Endothelial cell of umbilical vein (primary cell): Measurements from ENCODE around the gene SLC22A23. TPM values are rescaled to one million over a fixed set of nuclear protein-coding genes. Genes with fewer than 3 reads are reported as not detected.
A peak's percentile ranks its signal among the peaks of the same experiment; 100 is the strongest.

Source experiments
- BruUV-seq: library from RNA; stranded (reverse); fragments of 400-500 nt; replicated peaks from 2 replicates; lab custom pipeline; 2021; lab: Mats Ljungman, UMichigan
- CTCF ChIA-PET: fragments of 300-600, 350-600 bp; sonication (Branson Sonifier 250); formaldehyde crosslinking; loops from one replicate; lab custom pipeline; 2021; ENCODE audit warnings: antibody characterized with exemption, inconsistent platforms; lab: Charles Lee
- POLR2A ChIA-PET: fragments of 300-600, 350-600 bp; sonication (Branson Sonifier 250); formaldehyde crosslinking; loops from one replicate; lab custom pipeline; 2021; ENCODE audit warnings: antibody characterized with exemption, inconsistent platforms; lab: Charles Lee
- DNase-seq: peaks from one replicate; pipeline ENCODE4 v3.0.0-alpha.2; 2011; ENCODE audit warnings: low read depth, low spot score
- FAIRE-seq: peaks from 2 replicates; lab custom pipeline; 2011; peaks lifted over from hg19 to GRCh38; lab: Jason Lieb, UNC
- H2AFZ ChIP-seq: 2 replicates; pipeline ENCODE4 v1.6.0; 2012; ENCODE audit warnings: low read depth, low read length, control low read depth, inconsistent platforms
- H3K27ac ChIP-seq: 2 replicates; pipeline ENCODE4 v1.5.1; 2011; ENCODE audit warnings: low read depth, mild to moderate bottlenecking, control low read depth, low read length, moderate library complexity; ENCODE audit not compliant: insufficient read depth
- H3K27me3 ChIP-seq, 2 experiments: 2 replicates each; pipeline versions ENCODE4 v1.6.0 to v1.6.1; 2011; ENCODE audit warnings: low read length in 2 of 2, mixed read lengths in 1 of 2; ENCODE audit not compliant: control insufficient read depth in 2 of 2, insufficient read depth in 2 of 2
- H3K36me3 ChIP-seq, 2 experiments: 2 replicates in 1 of 2; 3 replicates in 1 of 2; pipeline ENCODE4 v1.5.1; 2011; ENCODE audit warnings: low read length in 2 of 2, mild to moderate bottlenecking in 1 of 2, moderate library complexity in 1 of 2; ENCODE audit not compliant: control insufficient read depth in 2 of 2, insufficient read depth in 2 of 2; ENCODE audit errors: extremely low read depth in 1 of 2
- H3K4me1 ChIP-seq: 3 replicates; pipeline ENCODE4 v1.5.1; 2011; ENCODE audit warnings: mild to moderate bottlenecking, low read length; ENCODE audit not compliant: control insufficient read depth, insufficient read depth; ENCODE audit errors: extremely low read depth
- H3K4me2 ChIP-seq: 2 replicates; pipeline ENCODE4 v1.6.1; 2011; ENCODE audit warnings: low read length, control low read depth, mixed read lengths; ENCODE audit not compliant: insufficient read depth
- H3K4me3 ChIP-seq, 3 experiments: fragments of 200-600 bp in 1 of 3; sonication (generic), shearing (Covaris generic) in 1 of 3; replicated peaks in 1 of 3; 2 replicates each; pipeline ENCODE4 v1.5.1; 2011 to 2016; ENCODE audit warnings: control low read depth in 3 of 3, low read length in 3 of 3, mild to moderate bottlenecking in 2 of 3, inconsistent platforms in 1 of 3, low read depth in 1 of 3, moderate library complexity in 1 of 3; ENCODE audit not compliant: insufficient read depth in 1 of 3
- H3K79me2 ChIP-seq: 2 replicates; pipeline ENCODE4 v1.6.0; 2012; ENCODE audit warnings: low read length, inconsistent platforms; ENCODE audit not compliant: control insufficient read depth, insufficient read depth
- H3K9ac ChIP-seq: replicated peaks from 2 replicates; pipeline ENCODE3; 2011; ENCODE audit warnings: low read length, control low read depth; ENCODE audit not compliant: insufficient read depth; ENCODE audit errors: extremely low read depth
- H3K9me1 ChIP-seq: replicated peaks from 3 replicates; pipeline ENCODE4 v1.6.0; 2011; ENCODE audit warnings: mild to moderate bottlenecking, low read length; ENCODE audit not compliant: control insufficient read depth, insufficient read depth; ENCODE audit errors: extremely low read depth
- H3K9me3 ChIP-seq: replicated peaks from 2 replicates; pipeline ENCODE4 v1.5.1; 2012; ENCODE audit warnings: low read length, inconsistent platforms; ENCODE audit not compliant: control insufficient read depth, insufficient read depth
- H4K20me1 ChIP-seq: replicated peaks from 2 replicates; pipeline ENCODE3; 2011; ENCODE audit warnings: mild to moderate bottlenecking, low read length; ENCODE audit not compliant: control insufficient read depth, insufficient read depth; ENCODE audit errors: extremely low read depth
- CTCF ChIP-seq, 2 donors: IDR thresholded peaks; 1 replicate in 1 of 2; 2 replicates in 1 of 2; pipeline ENCODE4 v1.5.1; 2011; ENCODE audit warnings: low read length in 2 of 2, mild to moderate bottlenecking in 2 of 2, moderate library complexity in 2 of 2, control low read depth in 1 of 2, inconsistent platforms in 1 of 2, low read depth in 1 of 2; ENCODE audit not compliant: insufficient read depth in 1 of 2; ENCODE audit errors: extremely low read depth in 1 of 2
- EZH2 ChIP-seq: IDR thresholded peaks from 2 replicates; pipeline ENCODE4 v1.6.1; 2012; ENCODE audit warnings: borderline replicate concordance, low read depth, mild to moderate bottlenecking, moderate library complexity, low read length, inconsistent platforms; ENCODE audit not compliant: severe bottlenecking
- FOS ChIP-seq: IDR thresholded peaks from 2 replicates; pipeline ENCODE4 v1.6.1; 2011; ENCODE audit warnings: mild to moderate bottlenecking, low read length, moderate library complexity, borderline replicate concordance; ENCODE audit not compliant: insufficient read depth
- GATA2 ChIP-seq: IDR thresholded peaks from 2 replicates; pipeline ENCODE4 v1.7.0; 2011; ENCODE audit warnings: low read depth, mild to moderate bottlenecking, moderate library complexity, mixed read lengths, low read length; ENCODE audit not compliant: insufficient read length, insufficient read depth
- JUN ChIP-seq: IDR thresholded peaks from 2 replicates; pipeline ENCODE4 v1.6.1; 2011; ENCODE audit warnings: borderline replicate concordance, low read depth; ENCODE audit not compliant: insufficient read length, insufficient read depth
- MAX ChIP-seq: IDR thresholded peaks from 2 replicates; pipeline ENCODE4 v1.6.1; 2011; ENCODE audit not compliant: insufficient read depth, insufficient read length
- MYC ChIP-seq: IDR thresholded peaks from one replicate; pipeline ENCODE4 v1.6.1; 2011; ENCODE audit warnings: mild to moderate bottlenecking, low read depth, low read length
- POLR2A ChIP-seq: IDR thresholded peaks from 2 replicates; pipeline ENCODE4 v1.6.1; 2012; ENCODE audit warnings: low read depth, mild to moderate bottlenecking, control low read depth, low read length
- POLR2AphosphoS5 ChIP-seq: IDR thresholded peaks from 2 replicates; pipeline ENCODE4 v1.6.1; 2012; ENCODE audit warnings: low read depth, mild to moderate bottlenecking, control low read depth, low read length, moderate library complexity; ENCODE audit not compliant: insufficient read depth
- dilution Hi-C: fragments of 300-500 bp; cut with MboI; formaldehyde crosslinking; loops from one replicate; pipeline ENCODE4 v1.15.0; 2019; ENCODE audit warnings: low sequenced_read_pairs; ENCODE audit not compliant: extremely low pct_ligation_motif_present
- intact Hi-C: fragments of 100-400 bp; cut with micrococcal nuclease; formaldehyde crosslinking; loops from one replicate; pipeline ENCODE4 v1.10.0; 2022
- polyA plus RNA-seq, 4 experiments: library from polyadenylated mRNA; depleted of rRNA in 3 of 4; stranded (reverse) in 3 of 4; unstranded in 1 of 4; fragments of >200 nt; gene quantifications; 2 replicates each; pipeline versions ENCODE4 v1.2.1 to v1.2.3, GENCODE V29; 2011 to 2012; ENCODE audit warnings: missing spikeins in 1 of 4
- total RNA-seq: library from RNA; stranded (reverse); gene quantifications from 2 replicates; pipeline ENCODE4 v1.2.3, GENCODE V29; 2021

The SLC22A23 gene
- total and polyA plus RNA-seq, 2 donors (not counting 3 experiments of a cell fraction or from before 2014, with no cell fraction given): 4.2 to 14.3 TPM

- H3K9me3 ChIP-seq: no peaks in the 10 kb centered on the region
- intact Hi-C loops: no loop called here
- H3K27me3 ChIP-seq: peaks cover 64 to 83% of the 10 kb centered on the region in 2 experiments
- ChIA-PET CTCF (interaction anchor here (1.4 kb wide), 1 partner anchor 18 kb away, joined by 6 read pairs; no protein-coding TSS in a partner anchor), POLR2A (no interaction called here)
- H2AFZ ChIP-seq: no peak overlapping the region
- DNase-seq: no peak
- no TSS peak for BruUV-seq
- TF ChIP-seq MYC (no peak), GATA2 (no peak), FOS (no peak), POLR2A (no peak), POLR2AphosphoS5 (no peak)
- H3K36me3 ChIP-seq: no peaks in the 10 kb centered on the region
- no peak overlapping the region for H3K4me3 ChIP-seq
- H3K4me1 ChIP-seq: peaks cover 17% of the 10 kb centered on the region
- H3K4me2 ChIP-seq: no peak overlapping the region
- H4K20me1 ChIP-seq: no peaks in the 10 kb centered on the region
- H3K9ac ChIP-seq: no peak overlapping the region
- dilution Hi-C loops: no loop called here
- H3K9me1 ChIP-seq: no peaks in the 10 kb centered on the region
- H3K27ac ChIP-seq: no peak overlapping the region
- H3K79me2 ChIP-seq: no peaks in the 10 kb centered on the region
- no peak for FAIRE-seq
These were observed 223.5 kb downstream of the SLC22A23 start for GRCh38 chr6:3233321-3233720.

- H3K4me1 ChIP-seq: peaks cover 18% of the 10 kb centered on the region
- no peaks in the 10 kb centered on the region for H4K20me1 ChIP-seq
- peak overlapping the region; percentile 86 for H2AFZ ChIP-seq
- peaks cover 65 to 83% of the 10 kb centered on the region in 2 experiments for H3K27me3 ChIP-seq
- dilution Hi-C loops (no loop called here), intact Hi-C loops (no loop called here)
- peak overlapping the region in 1 of 3 experiments; percentile 64 for H3K4me3 ChIP-seq
- ChIA-PET CTCF (interaction anchor here (1.6 to 2.1 kb wide), 3 partner anchors 7 to 75 kb away, joined by 7 to 13 read pairs (median 7); partner anchors contain the start of gene TUBB2A), POLR2A (no interaction called here)
- TF ChIP-seq JUN (no peak), MYC (no peak), POLR2AphosphoS5 (no peak), EZH2 (no peak), FOS (no peak), CTCF (IDR thresholded peaks at IDR 0.05; ENCODE audit: extremely low read depth in 1 of 2, insufficient read depth in 1 of 2, low read depth in 1 of 2, low read length in 2 of 2) (no peak), POLR2A (no peak), MAX (no peak), GATA2 (no peak)
- no TSS peak for BruUV-seq
- H3K4me2 ChIP-seq: peak overlapping the region; percentile 84
- DNase-seq (no peak), FAIRE-seq (no peak)
- H3K9me3 ChIP-seq: no peaks in the 10 kb centered on the region
- no peaks in the 10 kb centered on the region for H3K9me1 ChIP-seq
- no peak overlapping the region for H3K9ac ChIP-seq
- no peak overlapping the region for H3K27ac ChIP-seq
- H3K36me3 ChIP-seq: no peaks in the 10 kb centered on the region
- no peaks in the 10 kb centered on the region for H3K79me2 ChIP-seq
These were observed 224.6 kb downstream of the SLC22A23 start for GRCh38 chr6:3232017-3232945.
